Occipital lobe (tissue), 2 donors: ENCODE data around the gene LTBP1. TPM values are rescaled to one million over a fixed set of nuclear protein-coding genes. Genes with fewer than 3 reads are reported as not detected.
"Not testable (repeated sequence)": the region's sequence is repeated elsewhere in the genome, so short reads cannot be mapped to it uniquely, and the experiment has no call there.

ENCODE experiments used
- DNase-seq: peaks from one replicate; lab custom pipeline; 2025; lab: John Stamatoyannopoulos, UW
- total RNA-seq: library from RNA; depleted of rRNA; stranded (reverse); fragments of >200 nt; gene quantifications from one replicate; pipeline ENCODE4 v1.2.3, GENCODE V29; 2014

The LTBP1 gene
- total RNA-seq, 1 donor from 2014 or later: 25.6 TPM

DNA sequence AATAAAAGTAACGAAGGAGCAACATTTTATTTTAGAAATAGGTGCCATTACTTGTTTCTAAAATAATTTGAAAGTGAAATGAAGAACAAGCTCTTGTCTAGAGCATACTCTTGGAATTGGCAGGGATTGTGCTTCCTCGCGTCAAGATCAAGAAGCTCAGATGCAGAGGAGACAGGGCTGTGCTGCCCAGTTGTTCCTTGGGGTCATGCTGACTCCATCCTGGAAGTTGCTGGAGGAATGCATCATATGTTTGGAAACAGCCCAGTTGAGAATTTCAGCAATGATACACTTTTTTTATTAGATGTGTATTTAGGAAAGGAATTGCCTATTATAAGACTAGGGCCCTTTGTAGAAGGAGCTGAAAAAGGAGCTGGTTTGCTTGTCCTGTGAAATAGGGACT, 17.2 kb downstream of the LTBP1 start:
- DNase-seq: no peak

DNA sequence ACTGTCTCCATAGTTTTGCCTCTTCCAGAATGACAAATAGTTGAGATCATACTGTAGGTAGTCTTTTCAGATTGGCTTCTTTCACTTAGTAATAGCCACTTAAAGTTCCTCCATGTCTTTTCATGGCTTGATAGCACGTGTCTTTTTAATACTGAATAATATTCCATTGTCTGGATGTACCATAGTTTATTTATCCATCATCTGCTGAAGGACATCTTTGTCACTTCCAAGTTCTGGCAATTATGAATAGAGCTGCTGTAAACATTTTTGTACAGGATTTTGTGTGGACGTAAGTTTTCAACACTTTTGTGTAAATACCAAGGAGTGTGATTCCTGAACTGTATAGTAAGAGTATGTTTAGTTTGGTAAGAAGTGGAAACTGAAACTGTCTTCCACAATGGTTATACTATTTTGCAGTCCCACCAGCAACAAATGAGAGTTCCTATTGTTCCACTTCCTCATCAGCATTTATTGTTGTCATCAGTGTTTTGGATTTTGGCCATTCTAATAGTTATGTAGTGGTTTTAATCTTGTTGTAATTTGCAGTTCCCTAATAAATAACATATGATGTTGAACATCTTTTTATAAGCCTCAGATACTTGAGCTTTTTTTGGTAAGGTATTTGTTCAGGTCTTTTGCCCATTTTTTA, 18.9 kb downstream of the LTBP1 start:
- no peak for DNase-seq

DNA sequence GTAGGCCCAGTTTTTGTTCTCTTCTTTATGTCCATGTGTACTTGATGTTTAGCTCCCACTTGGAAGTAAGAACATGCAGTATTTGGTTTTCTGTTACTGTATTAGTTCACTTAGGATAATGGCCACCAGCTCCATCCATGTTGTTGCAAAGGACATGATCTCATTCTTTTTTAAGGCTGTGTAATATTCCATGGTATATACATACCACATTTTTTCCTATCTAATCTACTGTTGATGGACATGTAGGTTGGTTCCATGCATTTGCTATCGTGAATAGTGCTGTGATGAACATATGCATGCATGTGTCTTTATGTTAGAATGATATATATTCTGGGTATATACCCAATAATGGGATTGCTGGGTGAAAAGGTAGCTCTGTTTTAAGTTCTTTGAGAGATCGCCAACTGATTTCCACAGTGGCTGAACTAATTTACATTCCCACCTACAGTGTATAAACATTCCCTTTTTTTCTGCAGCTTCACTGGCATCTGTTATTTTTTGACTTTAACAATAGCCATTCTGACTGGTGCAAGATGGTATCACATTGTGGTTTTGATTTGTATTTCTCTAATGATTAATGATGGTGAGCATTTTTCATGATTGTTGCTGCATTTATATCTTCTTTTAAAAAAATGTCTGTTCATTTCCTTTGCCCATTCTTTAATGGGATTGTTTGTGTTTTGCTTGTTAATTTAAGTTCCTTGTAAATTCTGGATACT, 22.9 kb downstream of the LTBP1 start:
- DNase-seq: no peak

DNA sequence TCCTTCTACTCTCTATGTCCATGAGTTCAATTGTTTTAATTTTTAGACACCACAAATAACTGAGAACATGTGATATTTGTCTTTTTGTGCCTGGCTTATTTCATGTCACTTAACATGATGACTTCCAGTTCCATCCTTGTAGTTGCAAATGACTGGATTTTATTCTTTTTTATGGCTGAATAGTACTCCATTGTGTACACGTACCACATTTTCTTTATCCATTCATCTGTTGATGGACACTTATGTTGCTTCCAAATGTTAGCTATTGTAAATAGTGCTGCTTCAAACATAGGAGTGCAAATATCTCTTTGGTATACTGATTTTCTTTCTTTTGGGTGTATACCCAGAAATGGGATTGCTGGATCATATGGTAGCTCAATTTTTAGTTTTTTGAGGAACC, 27.0 kb downstream of the LTBP1 start:
- DNase-seq: not testable (repeated sequence)

DNA sequence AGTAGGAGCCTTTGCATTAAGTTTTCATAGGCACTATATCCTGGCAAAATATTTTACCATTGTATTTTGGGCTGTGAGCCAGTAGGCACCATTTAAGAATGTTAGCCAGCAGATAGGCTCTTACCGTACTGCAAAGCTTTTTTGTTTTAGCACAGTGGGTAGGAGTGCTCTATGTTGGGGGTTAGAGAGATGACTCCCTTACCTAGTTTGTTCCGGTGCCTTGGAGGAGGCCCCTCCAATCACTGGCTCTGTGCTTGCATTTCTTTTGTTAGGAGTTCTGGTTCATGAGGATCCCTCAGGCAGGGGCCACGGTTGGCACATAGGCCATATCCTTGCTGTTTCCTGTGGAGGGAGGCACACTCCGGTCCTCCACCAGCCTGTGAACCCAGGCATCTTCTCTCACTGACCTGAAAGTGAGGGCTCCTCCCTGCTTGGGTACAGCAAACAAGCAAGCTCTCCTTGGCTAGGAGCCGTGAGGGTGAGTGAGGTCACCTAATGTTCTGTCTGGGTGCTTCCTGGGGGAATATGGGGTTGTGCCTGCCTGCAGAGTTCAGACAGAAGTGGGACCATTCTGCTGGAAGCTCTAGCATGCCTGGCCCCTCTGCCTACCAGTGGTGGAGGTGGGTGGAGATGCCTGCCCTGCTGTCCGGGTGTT, 29.8 kb downstream of the LTBP1 start:
- DNase-seq: no peak

DNA sequence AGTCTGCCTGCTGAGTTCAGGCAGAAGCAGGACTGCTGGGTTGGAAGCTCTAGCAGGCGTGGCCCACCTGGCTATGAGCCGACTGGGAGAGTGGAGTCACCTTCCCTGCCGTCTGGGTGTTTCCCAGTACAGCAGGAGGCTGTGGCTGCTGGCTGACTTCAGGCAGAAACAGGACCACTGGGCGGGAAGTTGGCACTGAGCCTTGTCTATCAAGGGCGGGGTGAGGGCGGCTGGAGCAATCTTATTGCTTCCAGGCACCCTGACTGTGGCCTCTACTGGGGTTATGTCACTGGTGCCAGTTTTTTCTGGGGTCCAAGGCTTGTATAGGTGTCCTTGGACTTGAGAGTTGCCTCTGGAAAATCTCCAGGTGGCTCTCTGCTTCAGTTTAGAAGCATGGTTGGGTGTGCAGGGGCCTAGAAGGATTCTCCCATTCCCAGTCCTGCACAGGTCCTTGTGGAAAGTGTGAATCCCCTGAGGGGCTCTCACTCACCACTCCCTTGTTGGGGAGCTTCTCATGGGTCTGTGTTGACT, 30.5 kb downstream of the LTBP1 start:
- no peak for DNase-seq

DNA sequence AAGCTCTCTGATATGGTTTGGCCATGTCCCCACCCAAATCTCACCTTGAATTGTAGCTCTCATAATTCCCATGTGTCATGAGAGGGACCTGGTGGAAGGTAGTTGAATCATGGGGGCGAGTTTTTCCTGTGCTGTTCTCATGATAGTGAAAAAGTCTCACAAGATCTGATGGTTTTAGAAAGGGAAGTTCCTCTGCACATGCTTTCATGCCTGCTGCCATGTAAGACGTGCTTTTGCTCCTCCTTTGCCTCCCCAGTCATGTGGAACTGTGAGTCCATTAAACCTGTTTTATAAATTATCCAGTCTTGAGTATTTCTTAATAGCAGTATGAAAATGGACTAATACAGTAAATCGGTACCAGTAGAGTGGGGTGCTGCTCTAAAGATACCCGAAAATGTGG, 34.9 kb downstream of the LTBP1 start:
- no peak for DNase-seq

DNA sequence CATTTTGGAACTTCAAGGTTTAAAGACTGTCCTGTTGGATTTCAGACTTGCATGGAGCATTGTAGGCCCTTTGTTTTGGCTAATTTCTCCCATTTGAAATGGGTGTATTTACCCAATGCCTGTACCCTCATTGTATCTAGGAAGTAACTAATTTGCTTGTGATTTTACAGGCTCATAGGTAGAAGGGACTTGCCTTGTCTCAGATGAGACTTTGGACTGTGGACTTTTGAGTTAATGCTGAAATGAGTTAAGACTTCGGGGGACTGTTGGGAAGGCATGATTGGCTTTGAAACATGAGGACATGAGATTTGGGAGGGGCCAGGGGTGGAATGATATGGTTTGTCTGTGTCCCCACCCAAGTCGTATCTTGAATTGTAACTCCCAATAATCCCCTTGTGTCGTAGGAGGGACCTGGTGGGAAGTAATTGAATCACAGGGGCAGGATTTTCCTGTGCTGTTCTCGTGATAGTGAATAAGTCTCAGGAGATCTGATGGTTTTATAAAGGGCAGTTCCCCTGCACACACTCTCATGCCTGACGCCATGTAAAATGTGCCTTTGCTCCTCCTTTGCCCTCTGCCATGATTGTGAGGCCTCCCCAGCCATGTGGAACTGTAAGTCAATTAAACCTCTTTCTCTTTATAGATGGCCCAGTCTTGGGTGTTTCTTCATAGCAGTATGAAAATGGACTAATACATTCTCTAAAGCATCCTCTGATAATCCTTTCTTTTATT, 36.6 kb downstream of the LTBP1 start:
- not testable (repeated sequence) for DNase-seq

DNA sequence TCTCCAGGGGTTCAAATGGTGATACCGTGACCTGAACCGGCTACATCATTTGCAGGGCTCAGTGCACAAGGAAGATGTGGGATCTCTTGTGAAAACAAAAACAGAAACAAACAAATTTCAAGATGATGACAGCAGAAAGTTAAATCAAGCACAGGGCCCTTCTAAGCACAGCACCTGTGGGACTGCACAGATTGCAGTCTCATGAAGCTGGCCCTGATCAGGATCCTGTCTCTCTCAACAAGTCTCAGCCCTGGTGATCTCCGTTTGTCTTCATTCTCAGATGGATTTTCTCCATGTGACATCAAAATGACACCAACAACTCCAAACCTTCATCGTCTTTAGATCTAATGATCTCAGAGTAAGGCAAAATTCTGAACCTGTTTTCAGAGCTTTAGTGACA, 39.7 kb downstream of the LTBP1 start:
- no peak for DNase-seq

DNA sequence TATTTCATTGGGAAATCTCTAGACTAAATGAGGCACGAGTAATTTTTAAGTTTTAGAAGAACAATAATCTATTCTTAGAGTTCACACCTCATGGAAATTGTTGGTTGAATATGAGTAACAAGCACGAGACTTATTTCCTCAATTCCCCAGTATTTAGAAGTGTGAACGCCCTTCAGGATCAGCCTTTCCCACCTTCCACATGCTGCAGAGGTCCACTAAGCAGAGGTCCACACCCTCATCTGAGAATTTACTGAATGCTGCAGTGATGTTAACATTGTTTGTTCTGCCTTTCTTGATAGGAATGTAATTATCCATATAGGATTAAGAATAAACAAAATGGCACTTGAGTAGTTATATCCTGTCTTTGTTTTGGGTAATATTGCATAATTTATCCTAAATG, 41.8 kb downstream of the LTBP1 start:
- no peak for DNase-seq

DNA sequence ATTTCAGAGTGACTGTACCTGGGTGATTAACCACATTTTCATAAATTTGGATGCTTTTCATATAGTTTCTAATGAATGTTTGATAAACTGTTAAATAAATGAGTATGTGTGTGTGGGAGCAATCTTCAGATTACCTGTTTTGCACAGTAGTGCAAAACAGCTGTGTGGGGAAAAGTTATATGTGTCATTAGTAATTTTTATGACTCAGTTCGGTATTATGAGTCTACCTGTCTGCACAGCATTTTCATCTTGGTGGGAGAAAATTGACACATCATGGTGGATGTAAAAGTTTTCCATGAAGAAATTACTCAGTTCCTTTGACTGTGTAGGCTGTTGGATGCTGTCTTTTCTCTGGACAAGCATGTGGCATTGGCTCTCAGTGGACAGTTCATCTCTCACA, 43.8 kb downstream of the LTBP1 start:
- no peak for DNase-seq

DNA sequence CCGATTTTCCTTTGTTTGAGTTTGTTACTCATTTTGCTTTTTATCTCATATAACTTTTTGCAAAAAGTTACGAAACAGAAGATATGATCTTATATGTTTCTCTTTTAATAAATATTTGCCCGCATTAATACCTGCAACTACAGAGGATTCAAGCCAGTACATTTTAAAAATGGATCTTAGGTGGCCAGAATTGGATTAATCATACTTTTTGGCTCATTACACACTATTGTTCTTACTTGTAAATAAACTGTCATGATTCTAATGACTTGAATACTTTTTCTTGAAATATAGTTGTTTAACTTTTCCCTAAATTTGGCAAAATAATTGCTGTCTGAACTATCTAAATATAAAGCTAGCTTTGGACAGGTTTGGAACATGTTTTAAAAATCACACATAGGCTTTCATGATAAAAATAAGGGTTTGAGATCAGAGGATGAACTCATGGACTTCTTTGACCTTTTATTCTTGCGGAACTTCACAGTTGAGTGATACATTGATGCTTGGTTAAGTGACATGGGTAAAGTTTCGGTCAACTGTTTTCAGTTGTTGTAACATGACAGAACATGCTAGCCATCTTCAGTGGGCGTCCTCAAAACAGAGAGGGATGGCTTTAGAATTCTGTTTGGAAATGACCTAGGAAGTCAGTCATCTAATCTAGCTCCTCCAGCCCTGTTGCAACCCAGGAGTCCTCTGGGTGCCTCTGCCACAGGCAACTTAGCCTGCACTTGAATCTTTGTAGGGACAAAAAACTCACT, 44.5 kb downstream of the LTBP1 start:
- no peak for DNase-seq

DNA sequence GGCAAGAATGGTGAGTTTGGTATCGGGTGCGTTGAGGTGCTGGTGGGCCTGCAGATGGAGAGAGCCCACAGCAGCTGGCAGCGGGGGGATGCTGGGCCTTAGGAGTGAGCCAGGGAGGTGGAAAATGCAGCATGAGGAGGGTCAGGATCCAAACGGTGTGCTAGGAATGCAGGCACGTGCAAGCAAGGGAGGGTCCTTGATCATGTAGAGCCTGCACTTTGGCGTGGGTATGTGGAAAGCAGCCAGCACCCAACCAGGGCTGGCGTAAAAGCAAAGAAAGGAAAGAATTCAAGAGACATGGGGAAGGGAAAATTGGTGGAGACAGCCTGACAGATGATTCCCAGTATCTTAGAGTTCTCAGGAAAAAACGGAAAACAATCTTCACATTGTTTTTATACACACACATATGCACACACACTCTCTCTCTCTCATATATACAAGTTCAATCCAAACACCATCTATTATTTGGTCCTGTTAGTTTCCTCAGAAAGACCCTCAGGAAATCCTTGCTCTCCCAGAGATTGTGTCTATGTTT, 46.3 kb downstream of the LTBP1 start:
- no peak for DNase-seq

DNA sequence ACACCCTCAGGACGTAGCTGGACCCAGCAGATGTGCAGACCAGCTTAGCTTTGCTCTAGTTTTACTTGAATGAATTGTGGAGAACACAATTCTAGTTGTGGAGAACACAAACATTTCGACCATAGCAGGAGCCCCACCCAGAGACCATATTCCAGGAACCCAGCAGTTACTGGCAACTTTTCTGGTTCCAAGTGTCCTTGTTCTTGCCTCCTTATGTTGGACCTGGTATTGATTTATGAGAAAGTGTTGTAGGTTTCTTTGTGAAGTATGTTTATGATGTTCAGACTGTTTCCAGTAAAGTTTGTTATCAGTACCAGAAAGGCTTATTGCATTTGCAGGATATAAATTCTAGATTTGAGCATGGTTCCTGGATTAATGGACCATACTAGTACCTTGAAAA, 51.0 kb downstream of the LTBP1 start:
- no peak for DNase-seq

DNA sequence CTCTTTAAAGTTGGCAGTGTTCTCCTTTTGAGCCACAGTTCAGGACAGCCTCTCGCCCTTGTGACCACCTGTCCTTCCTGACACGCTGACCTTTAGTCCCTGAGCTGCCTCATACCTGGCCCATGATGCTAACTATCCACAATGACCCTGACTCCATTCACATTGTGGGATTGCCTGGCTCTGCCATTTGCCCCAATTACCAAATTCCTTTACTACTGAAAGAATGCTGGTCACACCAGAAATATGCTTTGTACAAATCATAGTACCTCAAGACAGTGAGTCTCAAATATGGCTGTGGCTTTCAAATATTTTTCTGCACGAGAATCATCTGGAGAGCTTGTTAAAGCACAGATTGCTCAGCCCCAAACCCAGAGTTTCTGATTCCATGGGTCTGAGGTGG, 54.2 kb downstream of the LTBP1 start:
- DNase-seq: no peak

DNA sequence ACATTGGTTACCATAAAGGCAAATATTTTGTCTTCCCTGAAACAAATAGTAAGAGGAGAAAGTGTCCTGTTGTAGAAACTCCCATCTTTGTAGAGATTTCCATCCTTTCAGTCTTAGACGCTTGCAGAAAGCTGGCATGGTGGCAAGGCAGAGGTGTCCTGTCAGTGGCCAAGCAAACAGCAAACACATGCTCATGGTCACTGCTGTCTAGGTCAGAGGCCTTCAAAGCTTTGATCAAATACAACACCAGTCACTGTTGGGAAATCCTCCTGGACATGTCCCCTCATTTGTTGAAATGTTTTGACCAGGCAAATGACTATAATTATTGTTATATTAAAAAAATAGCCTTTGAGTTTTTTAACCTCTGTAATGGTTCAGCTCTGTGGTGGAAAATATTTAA, 55.1 kb downstream of the LTBP1 start:
- DNase-seq: no peak

DNA sequence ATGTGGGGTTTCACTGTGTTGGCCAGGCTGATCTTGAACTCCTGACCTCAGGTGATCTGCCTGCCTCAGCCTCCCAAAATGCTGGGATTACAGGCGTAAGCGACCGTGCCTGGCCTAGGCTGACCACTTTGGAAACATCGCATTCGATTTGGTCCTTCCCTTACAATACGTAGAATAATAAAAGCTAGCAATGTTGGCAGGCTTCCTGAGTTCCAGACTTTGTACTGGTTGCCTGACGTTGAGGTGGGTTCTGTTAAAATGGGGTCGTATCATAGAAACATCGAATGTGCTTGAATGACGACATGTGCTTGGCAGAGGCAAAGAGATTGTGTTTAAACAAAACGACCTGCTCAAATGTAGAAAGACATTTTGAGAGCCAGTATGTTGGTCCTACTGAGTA, 56.1 kb downstream of the LTBP1 start:
- no peak for DNase-seq

DNA sequence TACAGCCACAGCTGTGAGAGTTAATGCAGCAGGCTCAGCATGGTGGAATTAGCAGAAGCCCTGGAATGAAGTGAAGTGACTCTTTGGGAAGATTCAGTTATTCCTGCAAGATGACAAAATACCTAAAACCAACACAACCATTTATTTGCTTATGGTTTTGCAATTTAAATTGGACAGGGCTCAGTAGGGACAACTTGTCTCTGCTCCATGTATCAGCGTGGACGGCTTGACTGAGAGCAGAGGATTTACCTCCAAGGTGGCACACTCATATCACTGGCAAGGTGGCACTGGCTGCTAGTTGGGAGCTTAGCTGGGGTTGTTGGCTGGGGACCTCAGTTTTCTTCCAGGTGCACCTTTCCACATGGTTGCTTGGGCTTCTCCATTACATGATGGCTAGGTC, 58.3 kb downstream of the LTBP1 start:
- no peak for DNase-seq

DNA sequence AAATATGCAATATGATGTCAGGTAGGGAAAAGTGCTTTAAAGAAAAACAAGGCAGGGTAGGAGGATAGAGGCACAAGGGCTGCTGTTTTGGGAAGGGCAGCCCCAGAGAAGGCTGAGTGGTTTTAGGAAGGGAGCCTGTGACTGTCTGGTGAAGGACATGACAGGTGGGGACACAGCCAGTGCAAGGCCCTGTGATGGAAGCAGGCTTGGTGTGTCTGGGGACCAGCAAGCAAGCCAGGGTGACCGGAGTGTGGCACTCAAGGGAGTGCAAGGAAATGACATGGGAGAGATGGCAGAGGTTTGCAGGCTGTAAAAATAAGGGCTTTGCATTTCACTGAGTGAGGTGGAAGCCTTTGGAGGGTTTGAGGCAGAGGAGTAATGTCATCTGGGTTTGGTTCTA, 62.0 kb downstream of the LTBP1 start:
- DNase-seq: no peak

DNA sequence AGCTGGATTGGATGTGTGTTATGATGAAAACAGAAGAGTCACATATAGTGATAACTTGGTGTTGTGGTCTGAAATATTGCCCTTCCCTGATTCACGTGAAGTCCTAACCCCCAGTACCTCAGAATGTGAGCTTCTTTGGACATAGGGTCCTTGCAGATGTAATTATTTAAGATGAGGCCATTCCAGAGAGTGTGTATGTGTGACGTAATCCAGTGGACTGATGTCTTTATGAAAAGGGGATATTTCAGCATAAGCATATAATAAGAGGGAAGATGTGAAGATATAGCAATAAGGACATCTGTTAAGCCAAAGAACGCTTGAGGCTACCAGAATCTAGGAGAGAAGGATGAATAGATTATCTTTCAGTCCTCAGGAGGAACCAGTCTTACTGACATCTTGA, 62.5 kb downstream of the LTBP1 start:
- DNase-seq: no peak

DNA sequence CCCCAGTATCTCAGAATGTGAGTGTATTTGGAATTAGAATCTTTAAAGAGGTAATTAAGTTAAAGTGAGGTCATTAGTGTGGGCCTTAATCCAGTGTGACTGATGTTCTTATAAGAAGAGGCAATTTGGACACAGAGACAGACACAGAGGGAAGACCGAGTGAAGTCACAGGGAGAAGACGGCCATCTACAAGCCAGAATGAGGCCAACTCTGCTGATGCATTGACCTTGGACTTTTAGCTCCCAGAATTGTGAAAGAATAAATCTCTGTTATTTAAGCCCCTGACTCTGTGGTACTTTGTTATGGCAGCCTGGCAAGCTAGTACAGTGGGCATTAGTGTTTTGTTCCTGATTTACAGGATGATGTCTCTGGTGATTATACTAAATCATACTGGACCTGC, 64.6 kb downstream of the LTBP1 start:
- DNase-seq: no peak
